Neural progenitor cell (in vitro differentiated cells): ENCODE data around the gene AATK.

Source experiments
- CTCF ChIP-seq: fragments of 200-600 bp; sonication (generic); IDR thresholded peaks from 2 replicates; pipeline ENCODE4 v1.5.1; 2017; ENCODE audit warnings: antibody characterized with exemption, mild to moderate bottlenecking
- EZH2 ChIP-seq: fragments of 200-600 bp; sonication (generic); IDR thresholded peaks from 2 replicates; pipeline ENCODE4 v1.6.1; 2017; ENCODE audit warnings: antibody characterized with exemption, mild to moderate bottlenecking, moderate library complexity
- EZH2phosphoT487 ChIP-seq: fragments of 200-600 bp; sonication (generic); IDR thresholded peaks from 2 replicates; pipeline ENCODE4 v1.6.1; 2017; ENCODE audit warnings: antibody characterized with exemption

- TF ChIP-seq CTCF (no peak), EZH2 (no peak), EZH2phosphoT487 (no peak)
Observed at GRCh38 chr17:81071761-81072741, 94.0 kb downstream of the AATK start.
